Thyroid gland (tissue), 4 donors: ENCODE measurements around the gene HNRNPAB.

ENCODE experiments used
- CTCF ChIP-seq, 6 experiments: fragments of 200-600 bp in 3 of 6; fragments of 450-650 bp in 3 of 6; sonication (generic) in 3 of 6; IDR thresholded peaks; one replicate each; pipeline ENCODE4 v1.5.1; 2016 to 2019; ENCODE audit warnings: antibody characterized with exemption in 6 of 6, mild to moderate bottlenecking in 2 of 6, inconsistent platforms in 1 of 6, moderate library complexity in 1 of 6
- POLR2A ChIP-seq, 2 donors: fragments of 450-650 bp; IDR thresholded peaks; one replicate each; pipeline ENCODE4 v1.6.1; 2017; ENCODE audit warnings: antibody characterized with exemption in 2 of 2, mild to moderate bottlenecking in 2 of 2, moderate library complexity in 1 of 2

DNA sequence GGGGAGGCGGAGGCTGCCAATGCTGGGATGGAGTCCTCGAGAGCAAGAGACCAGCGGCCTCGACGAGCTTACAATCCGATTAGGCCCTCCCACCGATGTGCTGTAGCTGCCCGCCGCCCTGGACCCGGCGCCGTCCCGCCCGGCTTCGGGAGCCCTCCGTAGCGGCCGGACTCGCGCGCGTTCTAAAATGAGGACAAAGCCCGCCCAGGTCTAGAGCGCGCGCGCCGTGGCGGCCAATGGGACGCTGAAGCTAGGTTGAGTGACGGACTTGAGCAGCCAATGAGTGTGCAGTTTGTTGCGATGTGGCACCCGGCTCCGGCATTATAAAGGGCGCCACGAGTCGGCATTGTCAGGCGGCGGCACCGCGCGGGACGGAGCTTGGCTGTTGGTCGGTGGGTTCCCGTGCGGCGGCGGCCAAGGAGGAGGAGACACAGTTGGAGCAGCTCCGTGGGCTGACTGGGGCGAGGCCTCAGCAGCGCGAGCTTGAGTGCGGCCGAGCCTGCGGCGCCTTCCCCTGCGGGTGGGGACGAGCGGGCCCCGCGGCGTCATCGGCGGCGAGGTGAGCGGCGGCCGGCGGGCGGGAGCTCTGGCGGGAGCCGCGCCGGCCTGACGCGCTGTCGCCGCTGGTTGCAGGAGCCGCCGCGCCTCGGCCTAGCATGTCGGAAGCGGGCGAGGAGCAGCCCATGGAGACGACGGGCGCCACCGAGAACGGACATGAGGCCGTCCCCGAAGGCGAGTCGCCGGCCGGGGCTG is at the start of gene HNRNPAB:
- TF ChIP-seq CTCF (IDR thresholded peaks at IDR 0.05) (no peak), POLR2A (IDR thresholded peaks at IDR 0.05) (peak; percentile 97 to 100)
